ENCODE results near the gene ZNF888. TPM values are rescaled to one million over a fixed set of nuclear protein-coding genes. Genes with fewer than 3 reads are reported as not detected.
"Not testable (repeated sequence)": the region's sequence is repeated elsewhere in the genome, so short reads cannot be mapped to it uniquely, and the experiment has no call there.

Gene ZNF888
- total RNA-seq, 2 experiments from 2014 or later, result 4.5 to 4.8 TPM

- ChIA-PET CTCF (no interaction called here), POLR2A (interaction anchor here (0.6 kb wide), 2 partner anchors 35 to 58 kb away, joined by 3 read pairs; no protein-coding TSS in a partner anchor)
- peaks cover 22% of the 10 kb centered on the region for H3K36me3 Mint-ChIP-seq (ENCODE audit: low read depth)
- DNase-seq (no peak), ATAC-seq (no peak)
- peak overlapping the region; percentile 93 for H3K4me3 Mint-ChIP-seq
- no peak for TF ChIP-seq CTCF (IDR thresholded peaks at IDR 0.05)
- intact Hi-C loops (cut with micrococcal nuclease), result no loop called here
- peak overlapping the region; percentile 94 for H3K27ac Mint-ChIP-seq
- H3K9me3 Mint-ChIP-seq, result no peaks in the 10 kb centered on the region
- peaks cover 21% of the 10 kb centered on the region for H3K4me1 Mint-ChIP-seq (ENCODE audit: low read depth)
- no peaks in the 10 kb centered on the region for H3K27me3 Mint-ChIP-seq
Measured at GRCh38 chr19:52923778-52924593, 758 bp upstream of the ZNF888 start.

GRCh38 chr19:52917531-52917930 lies 5.7 kb downstream of the ZNF888 start:
- Mint-ChIP-seq H3K9me3 (no peaks in the 10 kb centered on the region), H3K4me1 (ENCODE audit: low read depth) (peaks cover 14% of the 10 kb centered on the region), H3K27ac (no peak overlapping the region), H3K4me3 (no peak overlapping the region), H3K27me3 (no peaks in the 10 kb centered on the region), H3K36me3 (ENCODE audit: low read depth) (peaks cover 51% of the 10 kb centered on the region)
- ChIA-PET POLR2A (interaction anchor here (1.4 kb wide), 1 partner anchor 16 kb away, joined by 3 read pairs; no protein-coding TSS in a partner anchor), CTCF (no interaction called here)
- no peak for TF ChIP-seq CTCF (IDR thresholded peaks at IDR 0.05)
- ATAC-seq (no peak), DNase-seq (no peak)
- intact Hi-C loops (cut with micrococcal nuclease), result no loop called here

GRCh38 chr19:52910648-52911047 lies 12.6 kb downstream of the ZNF888 start:
- peaks cover 73% of the 10 kb centered on the region for H3K36me3 Mint-ChIP-seq (ENCODE audit: low read depth)
- no peak overlapping the region for H3K4me3 Mint-ChIP-seq
- no peak overlapping the region for H3K27ac Mint-ChIP-seq
- DNase-seq (no peak), ATAC-seq (no peak)
- H3K27me3 Mint-ChIP-seq, result no peaks in the 10 kb centered on the region
- H3K4me1 Mint-ChIP-seq (ENCODE audit: low read depth), result no peaks in the 10 kb centered on the region
- ChIA-PET CTCF (interaction anchor here (1.4 kb wide), 1 partner anchor 11 kb away, joined by 4 read pairs; no protein-coding TSS in a partner anchor), POLR2A (no interaction called here)
- peaks cover 32% of the 10 kb centered on the region for H3K9me3 Mint-ChIP-seq
- TF ChIP-seq CTCF (IDR thresholded peaks at IDR 0.05), result no peak
- intact Hi-C loops (cut with micrococcal nuclease), result no loop called here

GRCh38 chr19:52904052-52904780 lies 19.0 kb downstream of the ZNF888 start:
- H3K4me1 Mint-ChIP-seq (ENCODE audit: low read depth); H3K27ac Mint-ChIP-seq; H3K4me3 Mint-ChIP-seq; DNase-seq; CTCF ChIA-PET; ATAC-seq; H3K27me3 Mint-ChIP-seq; intact Hi-C loops (cut with micrococcal nuclease); POLR2A ChIA-PET: not testable (repeated sequence)
- H3K36me3 Mint-ChIP-seq (ENCODE audit: low read depth), result peaks cover 41% of the 10 kb centered on the region
- peaks cover 29% of the 10 kb centered on the region for H3K9me3 Mint-ChIP-seq

- peaks cover 8% of the 10 kb centered on the region for H3K4me1 Mint-ChIP-seq (ENCODE audit: low read depth)
- ATAC-seq (no peak), DNase-seq (no peak)
- POLR2A ChIA-PET, result interaction anchor here (1.2 to 1.3 kb wide), 2 partner anchors 12 to 16 kb away, joined by 3 read pairs; no protein-coding TSS in a partner anchor
- intact Hi-C loops (cut with micrococcal nuclease), result no loop called here
- H3K36me3 Mint-ChIP-seq (ENCODE audit: low read depth), result peaks cover 24% of the 10 kb centered on the region
- TF ChIP-seq CTCF (IDR thresholded peaks at IDR 0.05), result no peak
- H3K27ac Mint-ChIP-seq, result no peak overlapping the region
- H3K9me3 Mint-ChIP-seq, result peaks cover 16% of the 10 kb centered on the region
- CTCF ChIA-PET, result no interaction called here
- no peaks in the 10 kb centered on the region for H3K27me3 Mint-ChIP-seq
- H3K4me3 Mint-ChIP-seq, result no peak overlapping the region
Measured at GRCh38 chr19:52901842-52902241, 21.4 kb downstream of the ZNF888 start.

- peaks cover 20% of the 10 kb centered on the region for H3K36me3 Mint-ChIP-seq (ENCODE audit: low read depth)
- H3K4me1 Mint-ChIP-seq (ENCODE audit: low read depth), result peaks cover 15% of the 10 kb centered on the region
- intact Hi-C loops (cut with micrococcal nuclease); H3K9me3 Mint-ChIP-seq; H3K4me3 Mint-ChIP-seq; CTCF ChIA-PET; DNase-seq; ATAC-seq; H3K27me3 Mint-ChIP-seq; POLR2A ChIA-PET: not testable (repeated sequence)
- H3K27ac Mint-ChIP-seq, result peak overlapping the region; percentile 60
Measured at GRCh38 chr19:52898596-52898995, 24.6 kb downstream of the ZNF888 start.
